ENCODE data around the gene FDXR.

The FDXR gene

DNA sequence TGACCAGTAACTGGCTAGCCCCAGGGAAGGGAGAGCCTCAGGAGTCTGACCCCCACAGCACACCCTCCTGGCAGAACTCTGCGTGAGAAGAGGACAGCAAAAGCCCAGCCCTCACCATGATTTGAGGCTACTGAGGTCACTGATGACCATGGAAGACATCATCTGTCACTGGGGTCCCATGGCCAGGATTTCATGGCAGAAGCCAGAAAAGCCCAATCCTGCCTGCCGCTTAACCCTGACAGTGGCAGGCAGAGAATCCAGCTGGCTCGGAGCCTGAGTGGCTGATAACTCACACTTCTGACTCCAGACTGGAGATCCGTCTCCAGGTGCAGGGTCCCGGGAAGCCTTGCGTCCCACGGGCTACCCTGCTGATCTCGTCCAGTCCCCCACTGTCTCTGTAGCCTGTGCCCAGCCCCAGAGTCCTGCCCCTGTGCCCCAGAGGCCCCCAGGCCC, 30.6 kb downstream of the FDXR start:
- CTCF ChIA-PET, result interaction anchor here (0.9 to 2.9 kb wide), 13 partner anchors 10 to 119 kb away, joined by 3 to 25 read pairs (median 6); partner anchors contain the start of genes FDXR and GRIN2C
- POLR2A ChIA-PET, result interaction anchor here (1.0 to 3.4 kb wide), 4 partner anchors 9 to 30 kb away, joined by 3 to 39 read pairs (median 13); partner anchors contain the start of gene FDXR
- DNase-seq (ENCODE audit: extremely low spot score), result no peak
- TF ChIP-seq LEF1 (IDR thresholded peaks at IDR 0.05; ENCODE audit: borderline replicate concordance) (no peak), FOXA1 (IDR thresholded peaks at IDR 0.05) (no peak)

DNA sequence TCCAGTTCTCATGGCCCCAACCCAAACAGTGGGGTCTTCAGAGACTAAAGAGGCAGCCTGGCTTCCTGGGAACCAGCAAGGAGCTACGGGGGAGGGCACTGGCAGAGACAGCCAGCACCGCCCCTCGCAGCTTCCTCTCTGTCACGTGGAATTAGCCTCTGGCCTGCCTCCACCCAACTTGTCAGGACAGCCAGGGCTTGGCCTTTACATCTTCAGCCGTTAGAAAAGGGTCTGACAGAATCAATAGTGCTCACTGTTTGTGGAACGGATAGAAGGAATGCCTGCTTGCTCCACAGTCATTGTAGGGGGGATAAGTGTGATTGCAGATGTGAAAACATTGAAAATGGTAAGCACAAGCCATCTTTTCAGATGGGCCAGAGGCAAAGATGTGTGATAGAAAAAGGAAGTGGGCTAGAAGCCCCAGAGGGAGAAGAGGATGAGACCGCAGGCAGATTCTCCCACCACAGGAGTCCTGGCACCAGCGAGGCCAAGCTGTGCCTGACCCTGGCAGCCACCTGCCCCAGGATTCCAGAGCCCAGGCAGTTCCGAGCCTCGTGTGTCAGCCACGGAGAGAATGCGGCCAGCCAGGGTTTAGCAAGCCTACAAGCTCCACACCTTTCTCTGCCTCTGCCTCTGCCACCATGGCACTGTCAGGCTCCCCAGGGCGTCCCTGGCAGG, 31.7 kb downstream of the FDXR start:
- ChIA-PET CTCF (interaction anchor here (0.8 kb wide), 2 partner anchors 17 to 201 kb away, joined by 3 read pairs; no protein-coding TSS in a partner anchor), POLR2A (interaction anchor here (0.9 to 1.1 kb wide), 2 partner anchors 11 to 364 kb away, joined by 3 read pairs; partner anchors contain the start of gene NUP85)
- DNase-seq (ENCODE audit: extremely low spot score), result no peak
- no peak for TF ChIP-seq FOXK2 (IDR thresholded peaks at IDR 0.05)
- no peak for TF ChIP-seq ELF4 (IDR thresholded peaks at IDR 0.05)
- TF ChIP-seq CTBP1 (IDR thresholded peaks at IDR 0.05; ENCODE audit: borderline replicate concordance), result no peak
- no peak for TF ChIP-seq TARDBP (IDR thresholded peaks at IDR 0.05)
- TF ChIP-seq NFRKB (IDR thresholded peaks at IDR 0.05), result no peak
- TF ChIP-seq FOXA1 (IDR thresholded peaks at IDR 0.05), result no peak
- TF ChIP-seq L3MBTL2 (conservative IDR thresholded peaks at IDR 0.05), result no peak
- TF ChIP-seq BHLHE40 (IDR thresholded peaks at IDR 0.05; ENCODE audit: borderline replicate concordance), result no peak
- no peak for TF ChIP-seq FOXM1 (IDR thresholded peaks at IDR 0.05; ENCODE audit: borderline replicate concordance)
- TF ChIP-seq LEF1 (IDR thresholded peaks at IDR 0.05; ENCODE audit: borderline replicate concordance), result no peak
- TF ChIP-seq, protein P1, sequence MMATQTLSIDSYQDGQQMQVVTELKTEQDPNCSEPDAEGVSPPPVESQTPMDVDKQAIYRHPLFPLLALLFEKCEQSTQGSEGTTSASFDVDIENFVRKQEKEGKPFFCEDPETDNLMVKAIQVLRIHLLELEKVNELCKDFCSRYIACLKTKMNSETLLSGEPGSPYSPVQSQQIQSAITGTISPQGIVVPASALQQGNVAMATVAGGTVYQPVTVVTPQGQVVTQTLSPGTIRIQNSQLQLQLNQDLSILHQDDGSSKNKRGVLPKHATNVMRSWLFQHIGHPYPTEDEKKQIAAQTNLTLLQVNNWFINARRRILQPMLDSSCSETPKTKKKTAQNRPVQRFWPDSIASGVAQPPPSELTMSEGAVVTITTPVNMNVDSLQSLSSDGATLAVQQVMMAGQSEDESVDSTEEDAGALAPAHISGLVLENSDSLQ (IDR thresholded peaks at IDR 0.05), result no peak
- no peak for TF ChIP-seq ARNT (IDR thresholded peaks at IDR 0.05)
- TF ChIP-seq ZNF384 (IDR thresholded peaks at IDR 0.05), result no peak
- TF ChIP-seq SP1 (IDR thresholded peaks at IDR 0.05), result no peak

DNA sequence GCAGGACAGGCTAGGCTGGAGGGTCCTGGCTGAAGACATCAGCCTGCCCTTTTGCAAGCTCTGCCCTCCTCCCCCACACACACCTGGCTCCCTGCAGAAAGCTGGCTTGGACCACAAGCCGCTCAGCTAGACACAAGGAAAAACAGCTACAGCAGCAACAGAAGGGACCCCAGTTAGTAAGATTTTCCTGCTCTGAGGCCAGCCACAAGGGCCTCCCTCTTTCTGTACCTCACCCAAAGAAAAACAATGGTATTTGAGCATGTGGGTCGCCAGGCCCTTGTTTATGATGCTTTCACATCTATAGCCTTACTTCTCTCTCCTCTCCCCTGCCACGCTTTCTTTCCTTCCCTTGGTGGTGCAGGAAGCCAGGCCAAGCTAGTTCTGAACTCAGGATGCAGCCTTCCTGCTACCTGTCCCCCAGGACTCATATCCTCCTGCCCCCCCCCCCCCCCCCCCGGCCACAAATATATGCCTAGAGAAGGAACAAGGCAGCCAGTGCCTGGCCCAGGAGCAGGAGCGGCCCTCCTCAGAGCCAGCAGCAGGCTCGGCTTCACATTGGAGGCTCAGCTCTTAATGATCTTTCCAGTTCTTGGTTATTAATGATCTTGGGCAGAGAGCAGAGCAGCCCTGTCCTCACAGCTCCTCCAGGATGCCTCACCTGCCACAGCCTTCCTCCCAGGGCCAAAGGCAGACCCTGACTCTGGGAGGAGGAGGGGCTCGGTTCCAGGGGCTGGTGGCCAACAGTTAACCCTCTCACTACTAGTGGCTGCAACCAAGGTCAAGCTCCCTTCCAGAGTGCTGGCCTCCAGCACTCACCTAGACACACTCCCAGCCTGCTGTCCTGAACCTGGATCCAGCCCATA, 32.6 kb downstream of the FDXR start:
- no peak for DNase-seq (ENCODE audit: extremely low spot score)
- ChIA-PET CTCF (interaction anchor here (0.8 to 3.1 kb wide), 3 partner anchors 18 to 202 kb away, joined by 3 to 17 read pairs (median 3); no protein-coding TSS in a partner anchor), POLR2A (interaction anchor here (0.9 to 2.9 kb wide), 2 partner anchors 33 to 365 kb away, joined by 3 to 13 read pairs; partner anchors contain the start of genes FDXR and NUP85)
- TF ChIP-seq TARDBP (IDR thresholded peaks at IDR 0.05) (no peak), HDGF (IDR thresholded peaks at IDR 0.05; ENCODE audit: borderline replicate concordance) (no peak), BHLHE40 (IDR thresholded peaks at IDR 0.05; ENCODE audit: borderline replicate concordance) (no peak)
- TF ChIP-seq, protein P1 (IDR thresholded peaks at IDR 0.05), result no peak

DNA sequence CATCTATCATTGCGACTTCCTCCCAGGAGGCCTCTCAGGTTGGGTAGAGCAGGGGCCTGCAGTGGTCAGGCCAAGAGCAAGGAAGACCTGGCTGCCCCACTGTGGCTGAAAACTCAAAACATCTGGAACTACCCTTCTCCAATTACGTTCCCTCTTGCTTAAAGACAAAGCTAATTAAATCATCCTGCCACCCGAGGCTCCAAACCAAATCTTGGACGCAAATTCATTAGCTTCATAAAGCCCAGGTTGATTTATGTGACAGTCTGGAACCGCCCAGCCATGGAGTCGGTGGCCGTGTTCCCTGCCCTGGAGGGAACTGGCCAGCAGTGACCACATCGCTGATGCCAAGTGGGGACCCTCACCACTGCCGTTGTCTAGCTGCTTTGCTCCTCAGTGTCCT, 34.5 kb downstream of the FDXR start:
- no peak for DNase-seq (ENCODE audit: extremely low spot score)
- TF ChIP-seq LEF1 (IDR thresholded peaks at IDR 0.05; ENCODE audit: borderline replicate concordance) (no peak), NFRKB (IDR thresholded peaks at IDR 0.05) (no peak), ELF4 (IDR thresholded peaks at IDR 0.05) (no peak), CTBP1 (IDR thresholded peaks at IDR 0.05; ENCODE audit: borderline replicate concordance) (no peak), SUZ12 (IDR thresholded peaks at IDR 0.05) (no peak), ARNT (IDR thresholded peaks at IDR 0.05) (no peak), SP1 (IDR thresholded peaks at IDR 0.05) (no peak), ZNF384 (IDR thresholded peaks at IDR 0.05) (no peak), FOXA1 (IDR thresholded peaks at IDR 0.05) (no peak), FOXM1 (IDR thresholded peaks at IDR 0.05; ENCODE audit: borderline replicate concordance) (no peak), L3MBTL2 (conservative IDR thresholded peaks at IDR 0.05) (no peak), HDGF (IDR thresholded peaks at IDR 0.05; ENCODE audit: borderline replicate concordance) (no peak), FOXK2 (IDR thresholded peaks at IDR 0.05) (no peak), BHLHE40 (IDR thresholded peaks at IDR 0.05; ENCODE audit: borderline replicate concordance) (no peak), TARDBP (IDR thresholded peaks at IDR 0.05) (no peak)
- TF ChIP-seq, protein P1 (IDR thresholded peaks at IDR 0.05), result no peak
- ChIA-PET POLR2A (interaction anchor here (0.8 to 2.9 kb wide), 4 partner anchors 14 to 35 kb away, joined by 3 to 13 read pairs (median 6); partner anchors contain the start of gene FDXR), CTCF (interaction anchor here (0.8 to 3.1 kb wide), 2 partner anchors 24 to 27 kb away, joined by 3 to 17 read pairs; no protein-coding TSS in a partner anchor)

DNA sequence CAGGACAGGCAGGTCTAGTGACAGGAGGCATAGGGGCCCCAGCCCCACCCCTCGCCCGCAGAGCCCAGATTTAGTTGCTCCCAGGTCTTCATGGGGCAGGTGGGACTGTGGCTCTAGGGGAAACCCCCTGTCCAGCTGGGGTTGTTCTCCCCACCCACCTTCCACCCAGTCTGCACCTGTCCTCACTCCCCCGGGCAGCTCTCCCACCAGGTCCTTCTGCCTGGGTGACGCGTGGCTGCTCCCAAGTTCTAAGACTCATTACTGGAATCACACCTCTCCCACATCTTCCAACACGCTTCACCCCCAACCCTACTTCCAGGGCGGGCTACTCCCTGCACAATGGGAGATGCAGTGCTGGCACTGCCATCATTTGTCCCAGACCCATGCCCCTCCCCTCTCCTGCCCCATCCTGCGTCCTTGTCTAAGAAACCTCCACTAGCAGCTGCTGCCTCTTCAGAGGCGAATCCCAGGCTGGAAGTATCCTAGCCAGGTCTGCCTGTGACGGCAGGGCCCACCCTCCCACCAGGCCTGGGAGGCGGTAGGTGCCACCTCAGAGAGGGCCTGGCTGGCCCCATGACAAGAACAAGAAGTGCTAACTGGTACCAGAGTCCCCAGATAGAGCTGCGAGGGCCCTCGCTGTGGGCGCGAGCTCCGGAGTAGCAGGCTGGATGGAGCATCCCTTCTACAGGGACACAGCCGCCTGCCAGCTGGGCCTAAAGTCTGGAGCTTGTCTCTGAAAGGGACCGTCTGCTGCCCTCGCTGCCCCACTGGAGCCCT, 35.9 kb downstream of the FDXR start:
- no peak for DNase-seq (ENCODE audit: extremely low spot score)
- TF ChIP-seq BHLHE40 (IDR thresholded peaks at IDR 0.05; ENCODE audit: borderline replicate concordance) (no peak), NFRKB (IDR thresholded peaks at IDR 0.05) (no peak), FOXA1 (IDR thresholded peaks at IDR 0.05) (no peak), FOXM1 (IDR thresholded peaks at IDR 0.05; ENCODE audit: borderline replicate concordance) (no peak), ELF4 (IDR thresholded peaks at IDR 0.05) (no peak), ARNT (IDR thresholded peaks at IDR 0.05) (no peak)
- TF ChIP-seq, protein P1 (IDR thresholded peaks at IDR 0.05), result no peak
- CTCF ChIA-PET, result interaction anchor here (1.4 kb wide), 1 partner anchor 22 kb away, joined by 5 read pairs; no protein-coding TSS in a partner anchor
- POLR2A ChIA-PET, result interaction anchor here (1.2 to 2.6 kb wide), 2 partner anchors 15 to 16 kb away, joined by 4 to 9 read pairs; no protein-coding TSS in a partner anchor
